Liver (tissue), 3 donors: ENCODE results near the gene GLYATL3.

Experiments
- GABPA ChIP-seq, 2 donors: IDR thresholded peaks in 1 of 2; conservative IDR thresholded peaks in 1 of 2; 2 replicates each; pipeline ENCODE4 v1.6.1; 2016; ENCODE audit warnings: antibody characterized with exemption in 2 of 2, mild to moderate bottlenecking in 1 of 2, moderate library complexity in 1 of 2
- TF ChIP-seq, protein P1 (sequence below): fragments of 150-350 bp; IDR thresholded peaks from 2 replicates; pipeline ENCODE4 v1.5.1; 2017; ENCODE audit warnings: improper control_type of control experiment, low read depth, low read length; ENCODE audit not compliant: missing input control
- TF ChIP-seq, protein P2 (sequence below): IDR thresholded peaks from 2 replicates; pipeline ENCODE4 v1.6.1; 2016; ENCODE audit warnings: antibody characterized with exemption
- TF ChIP-seq, protein P3 (sequence below): IDR thresholded peaks from 2 replicates; pipeline ENCODE4 v1.6.1; 2016; ENCODE audit warnings: antibody characterized with exemption
- donor health status: healthy.
- donor health status: healthy.

DNA sequence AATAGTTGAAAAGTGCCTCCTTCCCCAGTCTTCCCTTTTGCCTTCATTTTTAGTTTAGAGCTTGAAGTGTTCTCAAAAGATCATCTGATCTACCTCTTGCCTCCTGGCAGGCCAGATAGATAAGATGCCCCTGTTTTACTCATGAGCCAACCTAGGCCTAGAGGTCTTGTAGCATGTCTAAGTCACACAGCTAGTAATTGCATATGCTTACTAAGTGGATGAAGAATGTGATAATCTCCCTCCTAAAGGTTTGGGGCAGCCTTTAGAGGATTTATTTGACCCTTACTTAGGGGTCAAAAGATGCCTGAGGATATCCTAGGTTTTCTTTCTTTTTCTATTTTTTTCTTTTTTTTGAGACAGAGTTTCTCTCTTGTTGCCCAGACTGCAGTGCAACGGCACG lies 52.9 kb downstream of the GLYATL3 start:
- TF ChIP-seq, protein P1, sequence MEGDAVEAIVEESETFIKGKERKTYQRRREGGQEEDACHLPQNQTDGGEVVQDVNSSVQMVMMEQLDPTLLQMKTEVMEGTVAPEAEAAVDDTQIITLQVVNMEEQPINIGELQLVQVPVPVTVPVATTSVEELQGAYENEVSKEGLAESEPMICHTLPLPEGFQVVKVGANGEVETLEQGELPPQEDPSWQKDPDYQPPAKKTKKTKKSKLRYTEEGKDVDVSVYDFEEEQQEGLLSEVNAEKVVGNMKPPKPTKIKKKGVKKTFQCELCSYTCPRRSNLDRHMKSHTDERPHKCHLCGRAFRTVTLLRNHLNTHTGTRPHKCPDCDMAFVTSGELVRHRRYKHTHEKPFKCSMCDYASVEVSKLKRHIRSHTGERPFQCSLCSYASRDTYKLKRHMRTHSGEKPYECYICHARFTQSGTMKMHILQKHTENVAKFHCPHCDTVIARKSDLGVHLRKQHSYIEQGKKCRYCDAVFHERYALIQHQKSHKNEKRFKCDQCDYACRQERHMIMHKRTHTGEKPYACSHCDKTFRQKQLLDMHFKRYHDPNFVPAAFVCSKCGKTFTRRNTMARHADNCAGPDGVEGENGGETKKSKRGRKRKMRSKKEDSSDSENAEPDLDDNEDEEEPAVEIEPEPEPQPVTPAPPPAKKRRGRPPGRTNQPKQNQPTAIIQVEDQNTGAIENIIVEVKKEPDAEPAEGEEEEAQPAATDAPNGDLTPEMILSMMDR: no peak
- TF ChIP-seq, protein P2, sequence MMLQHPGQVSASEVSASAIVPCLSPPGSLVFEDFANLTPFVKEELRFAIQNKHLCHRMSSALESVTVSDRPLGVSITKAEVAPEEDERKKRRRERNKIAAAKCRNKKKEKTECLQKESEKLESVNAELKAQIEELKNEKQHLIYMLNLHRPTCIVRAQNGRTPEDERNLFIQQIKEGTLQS: no peak
- TF ChIP-seq, protein P3, sequence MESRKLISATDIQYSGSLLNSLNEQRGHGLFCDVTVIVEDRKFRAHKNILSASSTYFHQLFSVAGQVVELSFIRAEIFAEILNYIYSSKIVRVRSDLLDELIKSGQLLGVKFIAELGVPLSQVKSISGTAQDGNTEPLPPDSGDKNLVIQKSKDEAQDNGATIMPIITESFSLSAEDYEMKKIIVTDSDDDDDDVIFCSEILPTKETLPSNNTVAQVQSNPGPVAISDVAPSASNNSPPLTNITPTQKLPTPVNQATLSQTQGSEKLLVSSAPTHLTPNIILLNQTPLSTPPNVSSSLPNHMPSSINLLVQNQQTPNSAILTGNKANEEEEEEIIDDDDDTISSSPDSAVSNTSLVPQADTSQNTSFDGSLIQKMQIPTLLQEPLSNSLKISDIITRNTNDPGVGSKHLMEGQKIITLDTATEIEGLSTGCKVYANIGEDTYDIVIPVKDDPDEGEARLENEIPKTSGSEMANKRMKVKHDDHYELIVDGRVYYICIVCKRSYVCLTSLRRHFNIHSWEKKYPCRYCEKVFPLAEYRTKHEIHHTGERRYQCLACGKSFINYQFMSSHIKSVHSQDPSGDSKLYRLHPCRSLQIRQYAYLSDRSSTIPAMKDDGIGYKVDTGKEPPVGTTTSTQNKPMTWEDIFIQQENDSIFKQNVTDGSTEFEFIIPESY: no peak
- no peak for TF ChIP-seq GABPA (IDR thresholded peaks at IDR 0.05 in 1 of 2, conservative IDR thresholded peaks at IDR 0.05 in 1 of 2)
